T-helper 22 cell (primary cell): Measurements from ENCODE around the gene ZC3H4.
A peak's percentile ranks its signal among the peaks of the same experiment; 100 is the strongest.

Source experiments
- DNase-seq: peaks from one replicate; pipeline ENCODE4 v3.0.0-alpha.2; 2020; ENCODE audit warnings: low read depth

ZC3H4 gene

GRCh38 chr19:47133021-47133471 is 19.5 kb upstream of the ZC3H4 start:
- DNase-seq, result no peak

- DNase-seq, result no peak
Measured at GRCh38 chr19:47132194-47132852, 18.7 kb upstream of the ZC3H4 start.

GRCh38 chr19:47130589-47131227 is 17.1 kb upstream of the ZC3H4 start, which contains the start of gene SAE1:
TSS of gene SAE1 (plus strand) at chr19:47130835. CDS start at chr19:47130931, 96 bp downstream.
- peak; percentile 81 for DNase-seq

GRCh38 chr19:47130120-47130588 is 16.6 kb upstream of the ZC3H4 start:
- DNase-seq, result no peak

- no peak for DNase-seq
Measured at GRCh38 chr19:47129579-47129978, 16.0 kb upstream of the ZC3H4 start.

- DNase-seq, result no peak
Measured at GRCh38 chr19:47125669-47125938, 12.0 kb upstream of the ZC3H4 start.

- DNase-seq, result no peak
Measured at GRCh38 chr19:47124937-47125668, 11.5 kb upstream of the ZC3H4 start.

- no peak for DNase-seq
Measured at GRCh38 chr19:47123406-47123805, 9.8 kb upstream of the ZC3H4 start.

- DNase-seq, result no peak
Measured at GRCh38 chr19:47122359-47123335, 9.1 kb upstream of the ZC3H4 start.

GRCh38 chr19:47120470-47121067 is 7.0 kb upstream of the ZC3H4 start:
- no peak for DNase-seq

GRCh38 chr19:47113850-47114651 is 475 bp upstream of the ZC3H4 start:
- no peak for DNase-seq

- DNase-seq, result peak; percentile 81
Measured at GRCh38 chr19:47112166-47112996, 1.2 kb downstream of the ZC3H4 start.

GRCh38 chr19:47111682-47112165 is 1.9 kb downstream of the ZC3H4 start:
- DNase-seq, result no peak

- DNase-seq, result peak; percentile 38
Measured at GRCh38 chr19:47111006-47111621, 2.5 kb downstream of the ZC3H4 start.

- no peak for DNase-seq
Measured at GRCh38 chr19:47110521-47111005, 3.0 kb downstream of the ZC3H4 start.

GRCh38 chr19:47109541-47110375 is 3.8 kb downstream of the ZC3H4 start:
- no peak for DNase-seq

- no peak for DNase-seq
Measured at GRCh38 chr19:47109177-47109540, 4.4 kb downstream of the ZC3H4 start.
